ENCODE measurements around the gene JPH4.

DNA sequence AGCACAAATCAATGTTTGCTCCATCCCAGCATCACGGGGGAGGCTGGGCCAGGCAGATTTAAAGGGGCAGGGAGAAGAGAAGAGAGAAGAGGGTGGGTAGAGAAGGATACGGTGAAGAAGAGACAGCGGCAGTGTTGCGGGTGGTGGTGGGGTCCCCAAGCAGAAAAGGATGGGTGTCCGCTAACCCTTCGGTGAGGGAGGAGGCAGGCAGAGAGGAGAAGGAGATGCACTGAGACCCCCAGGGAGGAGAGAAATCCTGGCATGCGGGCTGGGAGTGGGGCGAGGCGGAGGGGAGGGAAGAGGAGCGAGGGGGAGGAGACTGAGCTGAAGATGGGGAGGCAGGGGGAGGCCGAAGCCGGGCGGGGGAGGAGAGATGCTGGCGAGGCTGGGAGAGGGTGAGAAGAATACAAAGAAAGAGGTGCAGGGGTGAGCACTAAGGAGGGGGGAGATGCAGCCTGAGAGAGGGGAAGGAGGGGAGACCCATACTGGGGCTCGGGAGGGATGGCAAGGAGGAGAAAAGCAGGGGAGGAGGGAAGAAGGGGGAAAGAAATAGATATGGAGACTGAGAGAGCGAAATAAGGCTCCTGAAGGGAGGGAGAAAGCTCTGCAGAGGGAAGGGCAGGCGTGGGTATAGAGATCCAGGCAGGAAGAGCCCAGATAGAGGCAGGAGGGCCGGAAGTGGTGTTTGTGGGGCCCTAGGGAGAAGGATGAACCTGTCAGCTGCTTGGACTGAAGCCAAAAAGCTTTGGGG is at the start of gene JPH4:
- TF ChIP-seq POLR2A (IDR thresholded peaks at IDR 0.05), result no peak
- TF ChIP-seq, protein P1, sequence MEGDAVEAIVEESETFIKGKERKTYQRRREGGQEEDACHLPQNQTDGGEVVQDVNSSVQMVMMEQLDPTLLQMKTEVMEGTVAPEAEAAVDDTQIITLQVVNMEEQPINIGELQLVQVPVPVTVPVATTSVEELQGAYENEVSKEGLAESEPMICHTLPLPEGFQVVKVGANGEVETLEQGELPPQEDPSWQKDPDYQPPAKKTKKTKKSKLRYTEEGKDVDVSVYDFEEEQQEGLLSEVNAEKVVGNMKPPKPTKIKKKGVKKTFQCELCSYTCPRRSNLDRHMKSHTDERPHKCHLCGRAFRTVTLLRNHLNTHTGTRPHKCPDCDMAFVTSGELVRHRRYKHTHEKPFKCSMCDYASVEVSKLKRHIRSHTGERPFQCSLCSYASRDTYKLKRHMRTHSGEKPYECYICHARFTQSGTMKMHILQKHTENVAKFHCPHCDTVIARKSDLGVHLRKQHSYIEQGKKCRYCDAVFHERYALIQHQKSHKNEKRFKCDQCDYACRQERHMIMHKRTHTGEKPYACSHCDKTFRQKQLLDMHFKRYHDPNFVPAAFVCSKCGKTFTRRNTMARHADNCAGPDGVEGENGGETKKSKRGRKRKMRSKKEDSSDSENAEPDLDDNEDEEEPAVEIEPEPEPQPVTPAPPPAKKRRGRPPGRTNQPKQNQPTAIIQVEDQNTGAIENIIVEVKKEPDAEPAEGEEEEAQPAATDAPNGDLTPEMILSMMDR (IDR thresholded peaks at IDR 0.05), result no peak
